Measurements from ENCODE around the gene BTF3L4.
"Not testable (repeated sequence)": the region's sequence is repeated elsewhere in the genome, so short reads cannot be mapped to it uniquely, and the experiment has no call there.

Gene BTF3L4

DNA sequence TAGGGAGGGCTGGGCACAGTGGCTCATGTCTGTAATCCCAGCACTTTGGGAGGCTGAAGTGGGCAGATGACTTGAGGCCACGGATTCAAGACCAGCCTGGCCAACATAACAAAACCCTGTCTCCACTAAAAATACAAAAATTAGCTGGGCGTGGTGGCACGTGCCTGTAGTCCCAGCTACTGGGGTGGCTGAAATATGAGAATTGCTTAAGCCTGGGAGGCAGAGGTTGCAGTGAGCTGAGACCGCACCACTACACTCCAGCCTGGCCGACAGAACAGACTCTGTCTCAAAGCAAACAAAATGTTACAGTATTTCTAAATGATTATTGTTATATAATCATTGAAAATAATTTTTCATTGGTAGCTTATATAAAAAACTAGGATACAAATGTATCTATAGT, 27.3 kb upstream of the BTF3L4 start:
- Histone ChIP-seq H3K4me1 (ENCODE audit: control extremely low read depth in 1 of 4, control insufficient read depth in 4 of 4, insufficient read depth in 4 of 4, low read length in 3 of 4) (peaks cover 0 to 19% (median 13%) of the 10 kb centered on the region in 4 experiments), H3K36me3 (ENCODE audit: control insufficient read depth in 4 of 4, insufficient read depth in 4 of 4, low read length in 3 of 4) (peaks cover 10 to 23% (median 16%) of the 10 kb centered on the region in 4 experiments)
- H3K27ac ChIP-seq (ENCODE audit: insufficient read depth in 1 of 2, low read depth in 1 of 2, low read length in 2 of 2, poor library complexity in 1 of 2, severe bottlenecking in 2 of 2); H3K9me3 ChIP-seq (ENCODE audit: control extremely low read depth in 1 of 5, control insufficient read depth in 4 of 5, insufficient read depth in 2 of 5, low read depth in 1 of 5, low read length in 4 of 5); H3K4me3 ChIP-seq (ENCODE audit: control insufficient read depth in 1 of 7, extremely low read depth in 1 of 7, insufficient read depth in 4 of 7, low read depth in 2 of 7, low read length in 6 of 7); H3K27me3 ChIP-seq (replicated peaks in 2 of 5; ENCODE audit: control insufficient read depth in 4 of 5, insufficient read depth in 5 of 5, low read length in 4 of 5); DNase-seq; POLR2A ChIA-PET: not testable (repeated sequence)
- CTCF ChIA-PET, result interaction anchor here (0.9 to 1.2 kb wide), 2 partner anchors 130 to 132 kb away, joined by 3 to 4 read pairs; no protein-coding TSS in a partner anchor
- no CpG with 5 or more reads among the region's 5 CpGs for WGBS (ENCODE audit: insufficient coverage)

DNA sequence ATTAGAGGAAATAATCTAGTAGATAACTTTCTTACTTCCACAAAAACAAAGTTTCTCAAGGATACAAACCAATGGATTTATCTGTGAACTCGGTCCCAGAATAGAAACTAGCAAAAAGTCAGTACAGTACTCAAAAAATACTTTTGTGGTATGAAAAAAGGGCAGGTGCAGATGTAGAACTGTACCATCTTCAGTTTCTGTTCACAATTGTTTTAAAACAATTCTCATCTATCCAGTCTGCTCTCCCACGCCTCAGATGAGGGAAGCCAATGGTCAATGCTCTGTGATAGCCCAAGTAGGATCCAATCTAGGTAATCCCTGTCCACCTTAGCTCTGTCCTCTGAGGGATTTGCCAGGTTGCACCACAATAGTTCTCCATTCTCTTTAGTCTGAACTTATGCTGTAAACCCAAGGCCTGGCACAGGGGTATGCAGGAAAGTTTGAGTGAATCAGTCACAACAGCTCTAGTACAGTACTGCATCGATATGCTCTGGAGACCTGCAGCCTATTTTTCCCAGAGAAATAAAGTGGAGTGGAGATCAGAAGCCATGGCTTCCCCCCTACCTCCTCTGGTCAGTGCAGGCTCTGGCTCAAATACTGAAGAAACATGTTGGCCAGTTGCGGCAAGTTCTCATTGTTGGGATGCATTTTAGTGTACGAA, 23.8 kb upstream of the BTF3L4 start:
- ChIA-PET POLR2A (interaction anchor here (0.6 kb wide), 2 partner anchors 26 to 27 kb away, joined by 4 read pairs; no protein-coding TSS in a partner anchor), CTCF (no interaction called here)
- 55% methylated on average over 4 of the region's 5 CpGs for WGBS (ENCODE audit: insufficient coverage)
- Histone ChIP-seq H3K27ac (ENCODE audit: insufficient read depth in 1 of 2, low read depth in 1 of 2, low read length in 2 of 2, poor library complexity in 1 of 2, severe bottlenecking in 2 of 2) (peak overlapping the region in 1 of 2 experiments; percentile 92), H3K27me3 (replicated peaks in 2 of 5; ENCODE audit: control insufficient read depth in 4 of 5, insufficient read depth in 5 of 5, low read length in 4 of 5) (no peaks in the 10 kb centered on the region), H3K36me3 (ENCODE audit: control insufficient read depth in 4 of 4, insufficient read depth in 4 of 4, low read length in 3 of 4) (peaks cover 2 to 5% (median 3%) of the 10 kb centered on the region in 4 experiments), H3K9me3 (ENCODE audit: control extremely low read depth in 1 of 5, control insufficient read depth in 4 of 5, insufficient read depth in 2 of 5, low read depth in 1 of 5, low read length in 4 of 5) (no peaks in the 10 kb centered on the region), H3K4me1 (ENCODE audit: control extremely low read depth in 1 of 4, control insufficient read depth in 4 of 4, insufficient read depth in 4 of 4, low read length in 3 of 4) (peaks cover 0 to 22% (median 13%) of the 10 kb centered on the region in 4 experiments), H3K4me3 (ENCODE audit: control insufficient read depth in 1 of 7, extremely low read depth in 1 of 7, insufficient read depth in 4 of 7, low read depth in 2 of 7, low read length in 6 of 7) (peak overlapping the region; percentile 72 to 94 (median 86))
- DNase-seq, result peak in 2 of 3 donors; percentile 9 to 12

DNA sequence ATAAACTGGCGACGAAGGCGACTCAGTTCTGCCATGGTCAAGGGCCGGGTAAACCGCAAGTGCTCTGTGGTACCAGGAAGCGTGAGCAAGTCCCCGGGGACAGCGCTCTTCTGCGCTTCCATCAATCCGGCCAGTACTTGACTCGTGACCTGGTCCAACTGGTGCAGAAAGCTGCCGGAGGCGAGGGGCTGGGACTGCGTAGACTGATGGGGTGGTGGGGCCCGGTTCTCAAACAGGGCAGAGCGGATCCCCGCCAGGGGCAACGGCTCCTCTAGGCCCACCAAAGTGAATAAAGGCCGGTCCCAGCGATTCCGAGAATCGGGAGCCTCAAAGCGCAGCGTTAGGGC, 23.3 kb upstream of the BTF3L4 start:
- ChIA-PET POLR2A (interaction anchor here (0.6 to 0.7 kb wide), 2 partner anchors 22 to 26 kb away, joined by 3 to 4 read pairs; partner anchors contain the start of gene TXNDC12), CTCF (no interaction called here)
- Histone ChIP-seq H3K4me3 (ENCODE audit: control insufficient read depth in 1 of 7, extremely low read depth in 1 of 7, insufficient read depth in 4 of 7, low read depth in 2 of 7, low read length in 6 of 7) (peak overlapping the region; percentile 72 to 94 (median 86)), H3K27me3 (replicated peaks in 2 of 5; ENCODE audit: control insufficient read depth in 4 of 5, insufficient read depth in 5 of 5, low read length in 4 of 5) (no peaks in the 10 kb centered on the region), H3K27ac (ENCODE audit: insufficient read depth in 1 of 2, low read depth in 1 of 2, low read length in 2 of 2, poor library complexity in 1 of 2, severe bottlenecking in 2 of 2) (peak overlapping the region; percentile 64 to 92), H3K4me1 (ENCODE audit: control extremely low read depth in 1 of 4, control insufficient read depth in 4 of 4, insufficient read depth in 4 of 4, low read length in 3 of 4) (peaks cover 0 to 22% (median 13%) of the 10 kb centered on the region in 4 experiments), H3K36me3 (ENCODE audit: control insufficient read depth in 4 of 4, insufficient read depth in 4 of 4, low read length in 3 of 4) (peaks cover 2 to 6% (median 3%) of the 10 kb centered on the region in 4 experiments), H3K9me3 (ENCODE audit: control extremely low read depth in 1 of 5, control insufficient read depth in 4 of 5, insufficient read depth in 2 of 5, low read depth in 1 of 5, low read length in 4 of 5) (no peaks in the 10 kb centered on the region)
- peak in 2 of 3 donors; percentile 3 to 15 for DNase-seq
- WGBS (ENCODE audit: insufficient coverage), result 12% methylated on average over 22 of the region's 24 CpGs

GRCh38 chr1:52033190-52034049, 22.7 kb upstream of the BTF3L4 start, which contains the start of gene KTI12:
KTI12 (minus strand) TSS chr1:52033810; CDS start chr1:52033761, 49 bp downstream.
- CTCF ChIA-PET, result no interaction called here

GRCh38 chr1:52034050-52034384, 22.1 kb upstream of the BTF3L4 start:
- peaks cover 0 to 22% (median 13%) of the 10 kb centered on the region in 4 experiments for H3K4me1 ChIP-seq (ENCODE audit: control extremely low read depth in 1 of 4, control insufficient read depth in 4 of 4, insufficient read depth in 4 of 4, low read length in 3 of 4)
- H3K36me3 ChIP-seq (ENCODE audit: control insufficient read depth in 4 of 4, insufficient read depth in 4 of 4, low read length in 3 of 4), result peaks cover 0 to 13% (median 7%) of the 10 kb centered on the region in 4 experiments
- CTCF ChIA-PET, result no interaction called here
- no peaks in the 10 kb centered on the region for H3K9me3 ChIP-seq (ENCODE audit: control extremely low read depth in 1 of 5, control insufficient read depth in 4 of 5, insufficient read depth in 2 of 5, low read depth in 1 of 5, low read length in 4 of 5)
- H3K4me3 ChIP-seq (ENCODE audit: control insufficient read depth in 1 of 7, extremely low read depth in 1 of 7, insufficient read depth in 4 of 7, low read depth in 2 of 7, low read length in 6 of 7), result peak overlapping the region in 6 of 7 experiments; percentile 72 to 94 (median 88)
- no CpG with 5 or more reads among the region's 2 CpGs for WGBS (ENCODE audit: insufficient coverage)
- DNase-seq, result no peak
- POLR2A ChIA-PET, result no interaction called here
- no peaks in the 10 kb centered on the region for H3K27me3 ChIP-seq (replicated peaks in 2 of 5; ENCODE audit: control insufficient read depth in 4 of 5, insufficient read depth in 5 of 5, low read length in 4 of 5)
- H3K27ac ChIP-seq (ENCODE audit: insufficient read depth in 1 of 2, low read depth in 1 of 2, low read length in 2 of 2, poor library complexity in 1 of 2, severe bottlenecking in 2 of 2), result peak overlapping the region; percentile 64 to 92

More at GRCh38 chr1:52033190-52034049, 22.7 kb upstream of the BTF3L4 start, which contains the start of gene KTI12:
- Histone ChIP-seq H3K4me3 (ENCODE audit: control insufficient read depth in 1 of 7, extremely low read depth in 1 of 7, insufficient read depth in 4 of 7, low read depth in 2 of 7, low read length in 6 of 7) (peak within 1 kb of the TSS; percentile 72 to 94 (median 86)), H3K36me3 (ENCODE audit: control insufficient read depth in 4 of 4, insufficient read depth in 4 of 4, low read length in 3 of 4) (peaks cover 0 to 9% (median 6%) of the 10 kb centered on the region in 4 experiments), H3K27me3 (replicated peaks in 2 of 5; ENCODE audit: control insufficient read depth in 4 of 5, insufficient read depth in 5 of 5, low read length in 4 of 5) (no peaks in the 10 kb centered on the region), H3K27ac (ENCODE audit: insufficient read depth in 1 of 2, low read depth in 1 of 2, low read length in 2 of 2, poor library complexity in 1 of 2, severe bottlenecking in 2 of 2) (peak within 1 kb of the TSS; percentile 64 to 92), H3K4me1 (ENCODE audit: control extremely low read depth in 1 of 4, control insufficient read depth in 4 of 4, insufficient read depth in 4 of 4, low read length in 3 of 4) (peaks cover 0 to 22% (median 13%) of the 10 kb centered on the region in 4 experiments), H3K9me3 (ENCODE audit: control extremely low read depth in 1 of 5, control insufficient read depth in 4 of 5, insufficient read depth in 2 of 5, low read depth in 1 of 5, low read length in 4 of 5) (no peaks in the 10 kb centered on the region)
- POLR2A ChIA-PET, result interaction anchor here (0.6 to 0.7 kb wide), 2 partner anchors 22 to 26 kb away, joined by 3 to 4 read pairs; partner anchors contain the start of gene TXNDC12
- DNase-seq, result peak; percentile 95 to 97 (median 96)
- WGBS (ENCODE audit: insufficient coverage), result under 1% methylated on average over 71 of the region's 78 CpGs

DNA sequence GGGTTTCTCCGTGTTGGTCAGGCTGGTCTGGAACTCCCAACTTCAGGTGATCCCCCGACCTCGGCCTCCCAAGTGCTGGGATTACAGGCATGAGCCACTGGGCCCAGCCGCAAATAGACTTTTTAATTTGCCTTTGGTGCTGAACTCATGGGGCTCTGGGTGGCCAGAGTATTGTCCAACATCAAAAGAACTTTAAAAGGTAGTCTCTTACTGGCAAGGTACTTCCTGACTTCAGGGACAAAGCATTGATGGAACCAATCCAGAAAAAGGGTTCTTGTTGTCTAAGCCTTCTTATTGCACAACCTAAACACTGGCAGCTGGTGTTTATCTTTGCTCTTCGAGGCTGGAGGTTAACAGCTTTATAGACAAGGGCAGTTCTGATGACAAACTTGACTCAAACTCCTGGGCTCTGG, 18.7 kb upstream of the BTF3L4 start:
- Histone ChIP-seq H3K9me3 (ENCODE audit: control extremely low read depth in 1 of 5, control insufficient read depth in 4 of 5, insufficient read depth in 2 of 5, low read depth in 1 of 5, low read length in 4 of 5) (no peaks in the 10 kb centered on the region), H3K36me3 (ENCODE audit: control insufficient read depth in 4 of 4, insufficient read depth in 4 of 4, low read length in 3 of 4) (peaks cover 3 to 26% (median 15%) of the 10 kb centered on the region in 4 experiments), H3K4me3 (ENCODE audit: control insufficient read depth in 1 of 7, extremely low read depth in 1 of 7, insufficient read depth in 4 of 7, low read depth in 2 of 7, low read length in 6 of 7) (no peak overlapping the region), H3K4me1 (ENCODE audit: control extremely low read depth in 1 of 4, control insufficient read depth in 4 of 4, insufficient read depth in 4 of 4, low read length in 3 of 4) (peaks cover 0 to 11% (median 6%) of the 10 kb centered on the region in 4 experiments), H3K27ac (ENCODE audit: insufficient read depth in 1 of 2, low read depth in 1 of 2, low read length in 2 of 2, poor library complexity in 1 of 2, severe bottlenecking in 2 of 2) (no peak overlapping the region), H3K27me3 (replicated peaks in 2 of 5; ENCODE audit: control insufficient read depth in 4 of 5, insufficient read depth in 5 of 5, low read length in 4 of 5) (no peaks in the 10 kb centered on the region)
- 92% methylated on average over 4 of the region's 5 CpGs for WGBS (ENCODE audit: insufficient coverage)
- ChIA-PET CTCF (no interaction called here), POLR2A (no interaction called here)
- no peak for DNase-seq

All from common myeloid progenitor, CD34-positive (primary cell).